A673 (cell line): ENCODE data around the gene GLRA1. TPM values are rescaled to one million over a fixed set of nuclear protein-coding genes. Genes with fewer than 3 reads are reported as not detected.

ENCODE experiments used
- BruUV-seq: library from RNA; stranded (reverse); fragments of 400-500 nt; replicated peaks from 2 replicates; lab custom pipeline; 2021; lab: Mats Ljungman, UMichigan
- CTCF ChIA-PET: fragments of 300-600 bp; sonication (Branson Sonifier 250); formaldehyde crosslinking; loops from one replicate; lab custom pipeline; 2022; ENCODE audit warnings: antibody characterized with exemption; lab: Charles Lee
- POLR2A ChIA-PET: fragments of 300-600 bp; sonication (Branson Sonifier 250); formaldehyde crosslinking; loops from one replicate; lab custom pipeline; 2022; ENCODE audit warnings: antibody characterized with exemption; ENCODE audit not compliant: low non-redundant PET; lab: Charles Lee
- DNase-seq: peaks from one replicate; pipeline ENCODE4 v3.0.0-alpha.2; 2015; ENCODE audit warnings: low spot score
- H3K27ac ChIP-seq: fragments of 200-600 bp; sonication (generic); 2 replicates; pipeline ENCODE4 v1.5.1; 2016; ENCODE audit warnings: mixed run types, low read depth, mild to moderate bottlenecking, mixed read lengths, antibody characterized with exemption, low read length; ENCODE audit not compliant: poor library complexity, severe bottlenecking
- H3K27me3 ChIP-seq: fragments of 200-600 bp; sonication (generic); replicated peaks from 2 replicates; pipeline ENCODE4 v1.6.1; 2017; ENCODE audit warnings: mixed run types, low read depth, mild to moderate bottlenecking, mixed read lengths, antibody characterized with exemption, low read length; ENCODE audit not compliant: insufficient read depth, poor library complexity
- H3K36me3 ChIP-seq: fragments of 200-600 bp; sonication (generic); 2 replicates; pipeline ENCODE4 v1.6.1; 2016; ENCODE audit warnings: mixed run types, mild to moderate bottlenecking, mixed read lengths, antibody characterized with exemption, low read length; ENCODE audit not compliant: insufficient read depth, poor library complexity, severe bottlenecking
- H3K4me1 ChIP-seq: fragments of 200-600 bp; sonication (generic); 2 replicates; pipeline ENCODE4 v1.6.1; 2017; ENCODE audit warnings: mixed run types, mild to moderate bottlenecking, mixed read lengths, antibody characterized with exemption, low read length; ENCODE audit not compliant: insufficient read depth, poor library complexity, severe bottlenecking
- H3K4me3 ChIP-seq: fragments of 200-600 bp; sonication (generic); 2 replicates; pipeline ENCODE4 v1.5.1; 2016; ENCODE audit warnings: low read depth, mixed run types, mild to moderate bottlenecking, mixed read lengths, low read length; ENCODE audit not compliant: poor library complexity, severe bottlenecking
- H3K9me3 ChIP-seq: fragments of 200-600 bp; sonication (generic); 2 replicates; pipeline ENCODE4 v1.6.1; 2016; ENCODE audit warnings: mixed run types, low read depth, mild to moderate bottlenecking, mixed read lengths, antibody characterized with exemption, low read length; ENCODE audit not compliant: poor library complexity, severe bottlenecking
- CTCF ChIP-seq: fragments of 300-800, 200-600 bp; sonication (generic); conservative IDR thresholded peaks from 2 replicates; pipeline ENCODE4 v1.5.1; 2017; ENCODE audit warnings: low read depth, mild to moderate bottlenecking, antibody characterized with exemption, low read length, moderate library complexity, mixed read lengths
- EZH2 ChIP-seq: fragments of 200-600 bp; sonication (generic); IDR thresholded peaks from 2 replicates; pipeline ENCODE4 v1.6.1; 2017; ENCODE audit warnings: borderline replicate concordance, low read depth, mild to moderate bottlenecking, mixed read lengths, antibody characterized with exemption, low read length; ENCODE audit not compliant: poor library complexity, severe bottlenecking
- intact Hi-C: fragments of 100-400 bp; cut with micrococcal nuclease; formaldehyde crosslinking; loops from one replicate; pipeline ENCODE4 v1.10.0; 2022; ENCODE audit not compliant: unreplicated experiment
- total RNA-seq: library from RNA; stranded (reverse); gene quantifications from 2 replicates; pipeline ENCODE4 v1.2.3, GENCODE V29; 2021

The GLRA1 gene
- total RNA-seq, 1 experiment from 2014 or later: not detected

GRCh38 chr5:151912360-151912759 lies 12.3 kb downstream of the GLRA1 start:
- Histone ChIP-seq H3K4me1 (no peaks in the 10 kb centered on the region), H3K27ac (no peak overlapping the region), H3K9me3 (no peaks in the 10 kb centered on the region), H3K4me3 (no peak overlapping the region), H3K36me3 (no peaks in the 10 kb centered on the region), H3K27me3 (peaks cover 35% of the 10 kb centered on the region)
- TF ChIP-seq CTCF: no peak
- no peak for TF ChIP-seq EZH2
- POLR2A ChIA-PET: no interaction called here
- CTCF ChIA-PET: no interaction called here
- BruUV-seq: no TSS peak
- no peak for DNase-seq
- intact Hi-C loops: no loop called here

GRCh38 chr5:151911011-151911410 lies 13.6 kb downstream of the GLRA1 start:
- TF ChIP-seq EZH2 (no peak), CTCF (no peak)
- CTCF ChIA-PET: no interaction called here

GRCh38 chr5:151909628-151910027 lies 15.0 kb downstream of the GLRA1 start:
- POLR2A ChIA-PET: no interaction called here
- BruUV-seq: no TSS peak
- Histone ChIP-seq H3K4me3 (no peak overlapping the region), H3K27me3 (peaks cover 19% of the 10 kb centered on the region), H3K9me3 (no peaks in the 10 kb centered on the region), H3K36me3 (no peaks in the 10 kb centered on the region), H3K4me1 (peaks cover 25% of the 10 kb centered on the region), H3K27ac (no peak overlapping the region)
- intact Hi-C loops: no loop called here
- CTCF ChIA-PET: no interaction called here
- TF ChIP-seq CTCF: no peak
- TF ChIP-seq EZH2: no peak
- DNase-seq: no peak

More at GRCh38 chr5:151911011-151911410, 13.6 kb downstream of the GLRA1 start:
- no TSS peak for BruUV-seq
- DNase-seq: no peak
- Histone ChIP-seq H3K9me3 (no peaks in the 10 kb centered on the region), H3K27ac (no peak overlapping the region), H3K4me1 (peaks cover 11% of the 10 kb centered on the region), H3K36me3 (no peaks in the 10 kb centered on the region), H3K4me3 (no peak overlapping the region), H3K27me3 (peaks cover 22% of the 10 kb centered on the region)
- POLR2A ChIA-PET: no interaction called here
- intact Hi-C loops: no loop called here
